HL-60 (cell line): ENCODE measurements around the gene ITIH5.

ENCODE experiments used
- DNase-seq, 2 experiments: peaks; one replicate each; pipeline ENCODE4 v3.0.0-alpha.2; 2010 to 2020; ENCODE audit warnings: low read depth in 1 of 2, low spot score in 1 of 2
- H3K27ac ChIP-seq: fragments of 250-450 bp; sonication (Bioruptor Pico); replicated peaks from 2 replicates; pipeline ENCODE4 v1.5.1; 2020; ENCODE audit warnings: mild to moderate bottlenecking, moderate library complexity
- H3K27me3 ChIP-seq: fragments of 250-450 bp; sonication (Bioruptor Pico); 2 replicates; pipeline ENCODE4 v1.5.1; 2021; ENCODE audit warnings: mild to moderate bottlenecking, moderate library complexity; ENCODE audit not compliant: insufficient read depth, poor library complexity, severe bottlenecking
- H3K4me3 ChIP-seq: replicated peaks from 2 replicates; pipeline ENCODE4 v1.5.1; 2011; ENCODE audit warnings: mild to moderate bottlenecking, control low read depth, low read length; ENCODE audit not compliant: insufficient read depth
- CTCF ChIP-seq: IDR thresholded peaks from one replicate; pipeline ENCODE4 v1.5.1; 2011; ENCODE audit warnings: low read length, control low read depth, inconsistent platforms; ENCODE audit not compliant: insufficient read depth
- GABPA ChIP-seq: IDR thresholded peaks from 2 replicates; pipeline ENCODE4 v1.6.1; 2012; ENCODE audit warnings: low read depth
- POLR2AphosphoS5 ChIP-seq: IDR thresholded peaks from 2 replicates; pipeline ENCODE4 v1.6.1; 2012; ENCODE audit warnings: low read depth
- REST ChIP-seq: IDR thresholded peaks from 2 replicates; pipeline ENCODE4 v1.6.1; 2012; ENCODE audit warnings: low read depth; ENCODE audit not compliant: insufficient replicate concordance
- SPI1 ChIP-seq: IDR thresholded peaks from 2 replicates; pipeline ENCODE4 v1.6.1; 2012; ENCODE audit warnings: low read depth, mild to moderate bottlenecking, borderline replicate concordance

ITIH5 gene

GRCh38 chr10:7538970-7539654, 127.7 kb downstream of the ITIH5 start:
- Histone ChIP-seq H3K27me3 (no peaks in the 10 kb centered on the region), H3K27ac (no peak overlapping the region), H3K4me3 (no peak overlapping the region)
- no peak for DNase-seq
- no peak for TF ChIP-seq GABPA
- no peak for TF ChIP-seq REST
- TF ChIP-seq POLR2AphosphoS5 = no peak
- TF ChIP-seq CTCF = no peak
- no peak for TF ChIP-seq SPI1

DNA sequence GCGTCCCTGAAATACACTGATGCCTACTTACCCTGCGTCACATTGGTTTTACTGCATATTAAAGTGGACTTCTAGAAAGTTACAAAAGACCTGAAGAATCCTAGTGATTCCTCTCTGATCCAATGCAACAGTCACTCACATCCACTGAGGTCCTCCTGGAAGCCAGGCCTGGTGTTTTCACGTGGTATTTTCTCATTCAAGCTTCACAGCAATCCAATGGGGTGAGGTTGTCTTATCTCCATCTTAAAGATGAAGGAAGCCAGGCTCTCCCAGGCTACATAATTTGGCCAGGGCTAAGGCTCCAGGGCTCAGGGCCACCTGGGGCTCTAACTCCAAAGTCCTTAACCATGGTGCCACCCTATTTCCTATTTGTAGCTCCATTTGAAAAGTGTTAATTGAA, 129.6 kb downstream of the ITIH5 start:
- Histone ChIP-seq H3K27me3 (no peaks in the 10 kb centered on the region), H3K27ac (no peak overlapping the region), H3K4me3 (no peak overlapping the region)
- DNase-seq = no peak
- TF ChIP-seq POLR2AphosphoS5 (no peak), CTCF (no peak), REST (no peak), GABPA (no peak), SPI1 (no peak)

- no peak for TF ChIP-seq SPI1
- no peak for TF ChIP-seq CTCF
- no peak for TF ChIP-seq POLR2AphosphoS5
- no peak for TF ChIP-seq REST
- no peak for TF ChIP-seq GABPA
- no peaks in the 10 kb centered on the region for H3K27me3 ChIP-seq
- no peak for DNase-seq
- H3K4me3 ChIP-seq = no peak overlapping the region
- H3K27ac ChIP-seq = no peak overlapping the region
Measured at GRCh38 chr10:7534480-7534852, 132.3 kb downstream of the ITIH5 start.
